Mammary epithelial cell (primary cell): ENCODE data around the gene KDM4B.

Experiments used
- EZH2 ChIP-seq: IDR thresholded peaks from 2 replicates; pipeline ENCODE4 v1.6.1; 2012; ENCODE audit warnings: low read length, inconsistent platforms, borderline replicate concordance
- TF ChIP-seq, protein P1 (sequence below), 2 donors: IDR thresholded peaks in 1 of 2; conservative IDR thresholded peaks in 1 of 2; 2 replicates each; pipeline ENCODE4 v1.5.1; 2011 to 2012; ENCODE audit warnings: inconsistent platforms in 2 of 2, low read length in 2 of 2, mild to moderate bottlenecking in 2 of 2, control low read depth in 1 of 2, low read depth in 1 of 2; ENCODE audit not compliant: insufficient read depth in 1 of 2; ENCODE audit errors: extremely low read depth in 1 of 2

DNA sequence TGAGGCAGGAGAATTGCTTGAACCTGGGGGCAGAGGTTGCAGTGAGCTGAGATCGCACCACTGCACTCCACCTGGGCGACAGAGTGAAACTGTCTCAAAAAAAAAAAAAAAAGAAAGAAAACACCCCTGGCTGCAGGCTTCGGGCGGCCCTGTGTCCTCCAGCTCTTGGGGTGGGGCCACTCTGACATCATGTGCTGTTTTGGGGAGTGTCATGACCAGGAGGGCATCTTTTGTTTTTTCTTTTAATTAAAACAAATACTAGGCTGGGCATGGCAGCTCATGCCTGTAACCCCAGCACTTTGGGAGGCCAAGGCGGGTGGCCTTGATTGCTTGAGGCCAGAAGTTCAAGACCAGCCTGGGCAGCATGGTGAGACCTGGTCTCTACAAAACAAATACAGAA, 52.1 kb downstream of the KDM4B start:
- TF ChIP-seq, protein P1, sequence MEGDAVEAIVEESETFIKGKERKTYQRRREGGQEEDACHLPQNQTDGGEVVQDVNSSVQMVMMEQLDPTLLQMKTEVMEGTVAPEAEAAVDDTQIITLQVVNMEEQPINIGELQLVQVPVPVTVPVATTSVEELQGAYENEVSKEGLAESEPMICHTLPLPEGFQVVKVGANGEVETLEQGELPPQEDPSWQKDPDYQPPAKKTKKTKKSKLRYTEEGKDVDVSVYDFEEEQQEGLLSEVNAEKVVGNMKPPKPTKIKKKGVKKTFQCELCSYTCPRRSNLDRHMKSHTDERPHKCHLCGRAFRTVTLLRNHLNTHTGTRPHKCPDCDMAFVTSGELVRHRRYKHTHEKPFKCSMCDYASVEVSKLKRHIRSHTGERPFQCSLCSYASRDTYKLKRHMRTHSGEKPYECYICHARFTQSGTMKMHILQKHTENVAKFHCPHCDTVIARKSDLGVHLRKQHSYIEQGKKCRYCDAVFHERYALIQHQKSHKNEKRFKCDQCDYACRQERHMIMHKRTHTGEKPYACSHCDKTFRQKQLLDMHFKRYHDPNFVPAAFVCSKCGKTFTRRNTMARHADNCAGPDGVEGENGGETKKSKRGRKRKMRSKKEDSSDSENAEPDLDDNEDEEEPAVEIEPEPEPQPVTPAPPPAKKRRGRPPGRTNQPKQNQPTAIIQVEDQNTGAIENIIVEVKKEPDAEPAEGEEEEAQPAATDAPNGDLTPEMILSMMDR (conservative IDR thresholded peaks at IDR 0.05 in 1 of 2, IDR thresholded peaks at IDR 0.05 in 1 of 2; ENCODE audit: extremely low read depth in 1 of 2, insufficient read depth in 1 of 2, low read depth in 1 of 2, low read length in 2 of 2): no peak
- TF ChIP-seq EZH2: no peak
